CD14-positive monocyte (primary cell): ENCODE results near the gene ADK. TPM values are rescaled to one million over a fixed set of nuclear protein-coding genes. Genes with fewer than 3 reads are reported as not detected.

Source experiments
- DNase-seq, 3 donors: peaks; one replicate each; pipeline ENCODE4 v3.0.0-alpha.2; 2011 to 2022
- H2AFZ ChIP-seq: 2 replicates; pipeline ENCODE4 v1.6.0; 2012; ENCODE audit warnings: mild to moderate bottlenecking, low read depth, low read length, inconsistent platforms; ENCODE audit not compliant: insufficient read depth, poor library complexity, severe bottlenecking
- H3K27ac ChIP-seq, 2 donors: 1 replicate in 1 of 2; 2 replicates in 1 of 2; pipeline ENCODE4 v1.5.1; 2012 to 2013; ENCODE audit warnings: low read length in 2 of 2, control low read depth in 1 of 2, inconsistent platforms in 1 of 2, low read depth in 1 of 2, mild to moderate bottlenecking in 1 of 2
- H3K27me3 ChIP-seq, 2 donors: one replicate each; pipeline versions ENCODE4 v1.6.0 to v1.6.1; 2011 to 2013; ENCODE audit warnings: low read length in 2 of 2; ENCODE audit not compliant: control insufficient read depth in 2 of 2, insufficient read depth in 2 of 2
- H3K36me3 ChIP-seq, 2 donors: replicated peaks in 1 of 2; 1 replicate in 1 of 2; 2 replicates in 1 of 2; pipeline versions ENCODE4 v1.5.1 to v1.6.1; 2012 to 2013; ENCODE audit warnings: low read length in 2 of 2, control low read depth in 1 of 2, inconsistent platforms in 1 of 2, mild to moderate bottlenecking in 1 of 2; ENCODE audit not compliant: insufficient read depth in 2 of 2, control insufficient read depth in 1 of 2
- H3K4me1 ChIP-seq, 2 donors: 1 replicate in 1 of 2; 2 replicates in 1 of 2; pipeline versions ENCODE4 v1.5.1 to v1.6.1; 2012 to 2013; ENCODE audit warnings: low read length in 2 of 2, control low read depth in 1 of 2, inconsistent platforms in 1 of 2, mild to moderate bottlenecking in 1 of 2, moderate library complexity in 1 of 2; ENCODE audit not compliant: insufficient read depth in 2 of 2, control insufficient read depth in 1 of 2
- H3K4me2 ChIP-seq: replicated peaks from 2 replicates; pipeline ENCODE3; 2012; ENCODE audit warnings: low read length, moderate library complexity, mild to moderate bottlenecking; ENCODE audit not compliant: poor library complexity, severe bottlenecking; ENCODE audit errors: extremely low read depth
- H3K4me3 ChIP-seq, 3 experiments: fragments of 200-600 bp in 1 of 3; sonication (generic) in 1 of 3; replicated peaks in 1 of 3; 1 replicate in 2 of 3; 2 replicates in 1 of 3; pipeline ENCODE4 v1.5.1; 2011 to 2013; ENCODE audit warnings: low read length in 3 of 3, mild to moderate bottlenecking in 3 of 3, control low read depth in 2 of 3, low read depth in 2 of 3, inconsistent platforms in 1 of 3, moderate library complexity in 1 of 3
- H3K79me2 ChIP-seq: 2 replicates; pipeline ENCODE4 v1.6.0; 2012; ENCODE audit warnings: mild to moderate bottlenecking, control low read depth, inconsistent platforms, low read length, moderate library complexity; ENCODE audit not compliant: insufficient read depth
- H3K9ac ChIP-seq: 2 replicates; pipeline ENCODE4 v1.6.0; 2017; ENCODE audit warnings: low read length, mild to moderate bottlenecking; ENCODE audit not compliant: insufficient read depth, poor library complexity, severe bottlenecking
- H3K9me3 ChIP-seq, 2 donors: replicated peaks in 1 of 2; 1 replicate in 1 of 2; 2 replicates in 1 of 2; pipeline versions ENCODE4 v1.5.1 to v1.6.1; 2012 to 2013; ENCODE audit warnings: low read length in 2 of 2, control low read depth in 1 of 2; ENCODE audit not compliant: control insufficient read depth in 1 of 2, insufficient read depth in 1 of 2
- H4K20me1 ChIP-seq: 2 replicates; pipeline ENCODE4 v1.6.0; 2012; ENCODE audit warnings: mild to moderate bottlenecking, low read length, control low read depth, moderate library complexity; ENCODE audit not compliant: insufficient read depth
- H3K27ac Mint-ChIP-seq, 7 donors: one replicate each; pipeline ENCODE4 v1.8.0; 2020; ENCODE audit warnings: mild to moderate bottlenecking in 7 of 7, mixed read lengths in 7 of 7, moderate library complexity in 6 of 7, inconsistent platforms in 2 of 7
- H3K27me3 Mint-ChIP-seq, 3 donors: one replicate each; pipeline ENCODE4 v1.8.0; 2021 to 2022; ENCODE audit warnings: low read depth in 3 of 3, mild to moderate bottlenecking in 3 of 3, mixed read lengths in 3 of 3, moderate library complexity in 3 of 3, inconsistent platforms in 1 of 3
- H3K36me3 Mint-ChIP-seq, 2 donors: one replicate each; pipeline ENCODE4 v1.8.0; 2020; ENCODE audit warnings: mixed read lengths in 2 of 2, inconsistent platforms in 1 of 2, mild to moderate bottlenecking in 1 of 2
- H3K4me1 Mint-ChIP-seq: one replicate; pipeline ENCODE4 v1.8.0; 2020; ENCODE audit warnings: mild to moderate bottlenecking, mixed read lengths
- H3K4me3 Mint-ChIP-seq, 2 donors: one replicate each; pipeline ENCODE4 v1.8.0; 2020; ENCODE audit warnings: mild to moderate bottlenecking in 2 of 2, mixed read lengths in 2 of 2, moderate library complexity in 1 of 2
- H3K9me3 Mint-ChIP-seq, 7 donors: one replicate each; pipeline ENCODE4 v1.8.0; 2020 to 2022; ENCODE audit warnings: mixed read lengths in 7 of 7, mild to moderate bottlenecking in 6 of 7, moderate library complexity in 6 of 7, inconsistent platforms in 2 of 7
- WGBS: methylation state at CpG from one replicate; pipeline ENCODE4 v1.1.5; 2013; ENCODE audit warnings: missing lambda C conversion rate; ENCODE audit not compliant: insufficient coverage; 5-methylcytosine and 5-hydroxymethylcytosine counted together
- intact Hi-C, 2 donors: fragments of 100-400 bp; cut with micrococcal nuclease; formaldehyde crosslinking; loops; one replicate each; pipeline versions ENCODE4 v1.15.0 to v1.15.1; 2023
- polyA plus RNA-seq, 3 donors: library from polyadenylated mRNA; depleted of rRNA in 1 of 3; unstranded in 2 of 3; stranded (reverse) in 1 of 3; fragments of 300-500 nt in 2 of 3; fragments of >200 nt in 1 of 3; fragmentation: Illumina TruSeq in 2 of 3; gene quantifications; 1 replicate in 2 of 3; 2 replicates in 1 of 3; pipeline ENCODE4 v1.2.3, GENCODE V29; 2012 to 2021
- TF ChIP-seq, protein P1 (sequence below): fragments of 200-600 bp; IDR thresholded peaks from one replicate; pipeline ENCODE4 v1.8.0; 2022; ENCODE audit warnings: antibody characterized with exemption, mild to moderate bottlenecking

Gene ADK
- polyA plus RNA-seq, 3 donors, result 6.4 to 38.2 (median 35.7) TPM

DNA sequence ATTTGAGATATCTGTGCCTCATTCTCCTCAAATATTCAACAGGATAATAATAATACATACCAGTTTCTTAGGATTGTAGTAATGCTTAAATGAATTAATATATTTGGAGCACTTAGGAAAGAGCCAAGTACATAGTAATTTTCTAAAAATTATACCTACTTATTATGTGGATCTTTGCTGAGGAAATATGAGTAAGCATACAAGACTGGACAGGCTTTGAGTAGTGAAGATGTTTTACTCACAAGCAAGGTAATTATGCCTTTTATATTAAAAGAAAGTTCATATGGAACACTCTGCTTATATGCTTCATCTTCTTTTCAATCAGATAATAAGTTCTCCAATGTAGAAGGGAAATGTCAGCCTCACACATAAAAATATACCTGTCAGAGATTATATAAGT lies 337.9 kb downstream of the ADK start:
- Histone ChIP-seq H3K27me3 (no peaks in the 10 kb centered on the region), H2AFZ (no peak overlapping the region), H3K36me3 (peaks cover 0 to 1% of the 10 kb centered on the region in 2 donors), H3K27ac (no peak overlapping the region), H3K4me2 (no peak overlapping the region), H3K9ac (no peak overlapping the region), H4K20me1 (no peaks in the 10 kb centered on the region), H3K79me2 (no peaks in the 10 kb centered on the region), H3K4me3 (no peak overlapping the region), H3K9me3 (no peaks in the 10 kb centered on the region), H3K4me1 (peaks cover 6% of the 10 kb centered on the region in 2 donors)
- peaks cover 0 to 4% (median 0%) of the 10 kb centered on the region in 7 donors for H3K9me3 Mint-ChIP-seq
- no peak for DNase-seq
- H3K4me3 Mint-ChIP-seq, result no peak overlapping the region
- peaks cover 0 to 7% of the 10 kb centered on the region in 2 donors for H3K36me3 Mint-ChIP-seq
- H3K4me1 Mint-ChIP-seq, result peaks cover 14% of the 10 kb centered on the region
- intact Hi-C loops, result no loop called here
- no peaks in the 10 kb centered on the region for H3K27me3 Mint-ChIP-seq
- no peak overlapping the region for H3K27ac Mint-ChIP-seq
- TF ChIP-seq, protein P1, sequence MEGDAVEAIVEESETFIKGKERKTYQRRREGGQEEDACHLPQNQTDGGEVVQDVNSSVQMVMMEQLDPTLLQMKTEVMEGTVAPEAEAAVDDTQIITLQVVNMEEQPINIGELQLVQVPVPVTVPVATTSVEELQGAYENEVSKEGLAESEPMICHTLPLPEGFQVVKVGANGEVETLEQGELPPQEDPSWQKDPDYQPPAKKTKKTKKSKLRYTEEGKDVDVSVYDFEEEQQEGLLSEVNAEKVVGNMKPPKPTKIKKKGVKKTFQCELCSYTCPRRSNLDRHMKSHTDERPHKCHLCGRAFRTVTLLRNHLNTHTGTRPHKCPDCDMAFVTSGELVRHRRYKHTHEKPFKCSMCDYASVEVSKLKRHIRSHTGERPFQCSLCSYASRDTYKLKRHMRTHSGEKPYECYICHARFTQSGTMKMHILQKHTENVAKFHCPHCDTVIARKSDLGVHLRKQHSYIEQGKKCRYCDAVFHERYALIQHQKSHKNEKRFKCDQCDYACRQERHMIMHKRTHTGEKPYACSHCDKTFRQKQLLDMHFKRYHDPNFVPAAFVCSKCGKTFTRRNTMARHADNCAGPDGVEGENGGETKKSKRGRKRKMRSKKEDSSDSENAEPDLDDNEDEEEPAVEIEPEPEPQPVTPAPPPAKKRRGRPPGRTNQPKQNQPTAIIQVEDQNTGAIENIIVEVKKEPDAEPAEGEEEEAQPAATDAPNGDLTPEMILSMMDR, result no peak

DNA sequence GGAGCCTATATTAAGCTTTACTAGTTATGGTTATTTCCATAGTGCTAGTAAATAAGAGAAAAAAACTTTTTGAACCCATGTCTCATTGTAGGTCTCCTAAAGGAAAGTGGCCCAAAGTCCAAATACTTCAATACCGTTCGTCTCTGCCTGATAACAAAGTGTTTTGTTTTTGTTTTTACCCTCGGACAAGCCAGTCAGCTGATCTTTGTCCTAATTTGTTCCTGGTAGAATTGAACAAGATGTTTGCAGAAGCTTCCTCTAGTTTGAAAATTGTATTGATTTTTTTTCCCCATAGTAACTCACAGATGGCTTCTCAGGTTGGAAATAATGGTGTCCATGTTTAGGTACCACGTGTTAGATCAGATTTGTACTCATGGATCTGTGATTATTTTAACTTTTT lies 339.5 kb downstream of the ADK start:
- no peaks in the 10 kb centered on the region for H3K36me3 ChIP-seq
- Mint-ChIP-seq H3K4me1 (peaks cover 14% of the 10 kb centered on the region), H3K9me3 (no peaks in the 10 kb centered on the region), H3K27ac (no peak overlapping the region), H3K36me3 (no peaks in the 10 kb centered on the region), H3K4me3 (no peak overlapping the region), H3K27me3 (no peaks in the 10 kb centered on the region)
- no peaks in the 10 kb centered on the region for H3K27me3 ChIP-seq
- no peak for DNase-seq
- TF ChIP-seq, protein P1, result no peak
- no peak overlapping the region for H2AFZ ChIP-seq
- peaks cover 6% of the 10 kb centered on the region in 2 donors for H3K4me1 ChIP-seq
- H3K4me3 ChIP-seq, result no peak overlapping the region
- no CpG with 5 or more reads among the region's 4 CpGs for WGBS
- intact Hi-C loops, result no loop called here
- H3K4me2 ChIP-seq, result no peak overlapping the region
- H3K79me2 ChIP-seq, result no peaks in the 10 kb centered on the region
- H4K20me1 ChIP-seq, result no peaks in the 10 kb centered on the region
- H3K9ac ChIP-seq, result no peak overlapping the region
- H3K9me3 ChIP-seq, result no peaks in the 10 kb centered on the region
- H3K27ac ChIP-seq, result no peak overlapping the region
